ENCODE measurements around the gene PICK1.
"Not testable (repeated sequence)": the region's sequence is repeated elsewhere in the genome, so short reads cannot be mapped to it uniquely, and the experiment has no call there.

Gene PICK1

GRCh38 chr22:38031491-38031890, 25.7 kb upstream of the PICK1 start:
- DNase-seq, result no peak

- DNase-seq, result no peak
These were observed 24.3 kb upstream of the PICK1 start for GRCh38 chr22:38032681-38033521.

GRCh38 chr22:38033522-38034277, 23.5 kb upstream of the PICK1 start:
- no peak for DNase-seq

GRCh38 chr22:38034278-38034882, 22.8 kb upstream of the PICK1 start:
- no peak for DNase-seq

GRCh38 chr22:38034884-38035529, 22.2 kb upstream of the PICK1 start:
- DNase-seq, result no peak

GRCh38 chr22:38035530-38035885, 21.7 kb upstream of the PICK1 start:
- DNase-seq, result no peak

- no peak for DNase-seq
These were observed 20.7 kb upstream of the PICK1 start for GRCh38 chr22:38036392-38037062.

GRCh38 chr22:38037367-38038150, 19.6 kb upstream of the PICK1 start:
- not testable (repeated sequence) for DNase-seq

- no peak for DNase-seq
These were observed 18.8 kb upstream of the PICK1 start for GRCh38 chr22:38038426-38038825.

- no peak for DNase-seq
These were observed 18.1 kb upstream of the PICK1 start for GRCh38 chr22:38038890-38039812.

- DNase-seq, result no peak
These were observed 16.0 kb upstream of the PICK1 start for GRCh38 chr22:38040953-38041759.

GRCh38 chr22:38041760-38042487, 15.3 kb upstream of the PICK1 start:
- no peak for DNase-seq

- no peak for DNase-seq
These were observed 14.8 kb upstream of the PICK1 start for GRCh38 chr22:38042488-38042790.

GRCh38 chr22:38043151-38044039, 13.8 kb upstream of the PICK1 start:
- no peak for DNase-seq

GRCh38 chr22:38046070-38046748, 11.0 kb upstream of the PICK1 start:
- DNase-seq, result no peak

- DNase-seq, result no peak
These were observed 7.2 kb upstream of the PICK1 start for GRCh38 chr22:38049812-38050619.

- no peak for DNase-seq
These were observed 6.5 kb upstream of the PICK1 start for GRCh38 chr22:38050720-38051119.
